HG02571 (cell line): Measurements from ENCODE around the gene STK32A.

ENCODE experiments used
- ATAC-seq: cut with Tn5 transposase; IDR thresholded peaks from one replicate; pipeline ENCODE4 v1.9.1; 2021; ENCODE audit warnings: mild to moderate bottlenecking, moderate library complexity; ENCODE audit not compliant: unreplicated experiment

STK32A gene

GRCh38 chr5:147388184-147389108 lies 153.6 kb downstream of the STK32A start:
- ATAC-seq: no peak

GRCh38 chr5:147390654-147391225 lies 155.9 kb downstream of the STK32A start:
- ATAC-seq: no peak

DNA sequence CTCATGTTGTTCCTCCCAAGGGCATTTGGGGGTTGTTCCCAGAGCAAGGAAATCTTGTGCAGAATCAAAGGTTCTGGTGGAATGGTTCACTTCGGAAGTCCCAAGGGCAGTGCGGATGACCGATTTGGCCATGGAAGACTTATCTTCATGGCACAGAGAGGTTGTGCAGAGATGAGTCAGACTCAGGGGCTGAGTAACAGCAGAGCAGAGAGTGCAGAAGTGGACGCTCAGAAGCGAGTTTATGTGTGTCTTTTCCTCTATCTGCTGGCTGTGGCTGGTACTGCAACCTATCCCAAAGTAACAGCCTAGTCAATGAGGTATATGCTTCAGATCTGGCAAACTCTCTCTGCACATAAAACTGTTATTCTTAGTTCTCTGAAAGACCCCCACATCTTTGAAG lies 157.0 kb downstream of the STK32A start:
- peak; percentile 87 for ATAC-seq

- ATAC-seq: no peak
Observed at GRCh38 chr5:147393874-147394672, 159.2 kb downstream of the STK32A start.

DNA sequence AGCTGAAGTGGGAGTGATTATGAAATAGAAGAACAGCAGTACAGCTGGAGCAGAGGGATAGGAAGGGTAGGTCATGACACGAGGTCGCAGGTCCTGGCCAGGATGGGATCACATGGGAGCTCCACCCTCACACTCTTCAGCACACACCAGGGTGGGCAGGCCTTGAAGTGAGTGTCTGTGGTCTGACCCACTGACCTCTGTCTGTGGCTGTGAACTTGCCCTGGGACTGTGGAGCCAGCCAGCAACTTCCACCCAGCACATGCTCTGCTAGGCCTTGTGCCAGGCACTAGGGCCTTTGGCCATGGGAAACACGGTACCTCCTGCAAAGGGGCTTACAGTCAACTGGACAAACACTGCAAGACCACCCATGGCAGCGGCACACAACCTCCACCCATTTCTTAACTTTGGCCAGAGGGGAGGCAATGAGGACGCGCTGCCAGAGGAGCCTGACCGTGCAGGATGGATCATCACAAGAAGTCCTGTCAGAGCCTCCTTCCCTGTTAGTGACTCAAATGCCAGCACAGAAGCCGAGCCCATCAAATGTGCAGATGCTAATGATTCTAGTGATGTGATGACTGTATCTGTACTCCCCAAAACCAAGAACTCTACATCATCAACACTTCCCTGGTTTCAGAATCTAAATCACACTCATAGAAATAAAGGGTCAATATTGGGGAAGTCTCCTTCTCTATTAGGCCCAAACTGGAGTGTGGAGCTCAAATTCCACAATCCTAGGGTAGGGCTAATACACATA lies 161.4 kb downstream of the STK32A start:
- no peak for ATAC-seq

GRCh38 chr5:147397616-147398015 lies 162.8 kb downstream of the STK32A start:
- no peak for ATAC-seq

- ATAC-seq: no peak
Observed at GRCh38 chr5:147398860-147399259, 164.0 kb downstream of the STK32A start.

GRCh38 chr5:147400126-147400809 lies 165.4 kb downstream of the STK32A start:
- no peak for ATAC-seq

- no peak for ATAC-seq
Observed at GRCh38 chr5:147400881-147401280, 166.1 kb downstream of the STK32A start.

DNA sequence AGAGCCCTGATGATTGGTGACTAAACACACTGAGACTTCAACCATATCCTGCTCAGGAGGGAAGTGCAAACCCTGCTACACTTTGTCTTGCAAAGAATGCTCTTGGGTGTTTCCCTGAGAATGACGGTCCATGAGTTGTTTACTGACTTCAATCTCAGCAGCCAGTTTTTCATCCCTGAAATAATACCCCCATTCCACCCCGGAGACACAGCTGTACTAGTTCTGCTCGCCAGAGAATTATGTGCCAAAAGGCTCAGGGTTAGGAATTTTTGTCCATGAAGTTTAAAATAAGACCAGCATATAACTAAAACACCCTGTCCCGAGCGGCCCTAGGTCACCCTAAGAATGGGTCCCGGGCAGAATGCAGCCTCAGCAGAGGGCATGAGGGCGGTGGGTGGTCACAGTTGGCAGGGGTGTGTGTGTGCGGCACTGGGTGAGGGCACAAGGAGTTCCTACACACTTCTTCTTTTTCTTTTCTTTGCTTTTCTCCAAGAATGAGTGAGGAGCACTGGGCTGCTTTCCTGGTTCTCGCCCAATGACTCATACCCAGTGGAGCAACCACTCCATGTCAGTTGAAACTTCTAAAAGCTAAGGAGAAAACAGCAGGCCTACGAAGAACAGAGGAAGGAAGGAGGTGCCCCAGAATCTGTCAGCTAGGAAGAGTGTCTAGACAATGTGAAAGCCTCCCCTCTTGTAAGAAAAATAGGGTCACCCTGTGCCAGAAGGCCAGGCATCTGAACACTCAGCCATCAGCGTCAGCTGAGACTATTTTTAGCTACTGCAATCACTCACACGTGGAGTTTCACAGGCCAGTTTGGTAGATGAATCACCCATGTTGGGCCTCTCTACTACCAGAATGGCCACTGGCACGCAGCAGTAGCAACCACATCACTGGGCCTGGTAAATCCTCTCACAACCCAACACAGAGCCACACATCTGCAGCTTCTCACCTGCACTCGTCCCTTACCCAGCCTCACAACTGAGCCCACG lies 169.1 kb downstream of the STK32A start:
- ATAC-seq: peak; percentile 88

- peak; percentile 11 for ATAC-seq
Observed at GRCh38 chr5:147404706-147405105, 169.9 kb downstream of the STK32A start.

DNA sequence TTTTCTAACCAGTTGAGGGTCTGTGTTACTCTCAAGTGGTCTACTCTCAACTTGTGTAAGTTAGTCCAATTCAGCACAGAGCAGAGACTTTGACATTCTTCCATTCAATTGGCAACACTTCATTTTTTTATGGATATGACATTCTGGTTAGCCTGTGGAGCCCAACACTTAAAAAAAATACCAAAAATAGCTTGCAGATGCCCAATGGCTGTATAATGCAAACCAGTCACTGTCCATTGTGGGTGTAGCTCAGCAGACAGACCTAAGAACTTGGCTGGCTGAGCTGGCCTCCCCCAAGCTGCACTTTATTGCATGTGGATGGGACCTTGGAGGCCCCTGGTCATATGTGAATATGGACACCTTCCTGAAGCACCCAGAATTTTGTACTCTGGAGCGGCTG lies 171.8 kb downstream of the STK32A start:
- no peak for ATAC-seq

DNA sequence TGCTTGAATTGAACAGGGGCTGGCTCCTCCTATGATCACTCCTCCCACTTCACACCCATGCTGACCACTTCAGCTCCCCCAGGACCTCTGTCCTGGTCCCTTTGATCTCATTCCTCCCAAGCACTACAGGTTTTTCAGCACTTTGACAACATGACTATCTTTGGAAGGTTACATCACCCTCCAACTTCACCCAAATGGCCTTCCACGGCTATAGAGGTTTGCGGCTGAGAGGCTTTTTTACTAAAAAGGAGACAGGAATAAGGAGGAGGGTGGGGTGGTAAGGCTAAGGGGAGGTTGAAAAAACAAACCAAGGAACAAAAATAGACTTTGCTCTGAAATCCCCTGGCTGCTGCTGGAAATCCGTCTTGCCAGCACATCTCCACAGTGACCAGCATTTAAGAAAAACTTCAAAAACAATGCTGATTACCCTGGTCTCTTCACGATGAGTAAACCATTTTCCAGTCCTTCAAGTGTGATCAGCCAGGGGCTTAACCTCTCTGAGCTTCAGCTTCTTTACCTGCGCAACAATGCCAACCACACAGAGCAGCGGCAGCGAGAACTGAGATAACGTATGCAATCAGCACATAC lies 172.4 kb downstream of the STK32A start:
- ATAC-seq: peak; percentile 25

- ATAC-seq: no peak
Observed at GRCh38 chr5:147408980-147409379, 174.2 kb downstream of the STK32A start.

- ATAC-seq: no peak
Observed at GRCh38 chr5:147410496-147411358, 175.9 kb downstream of the STK32A start.

DNA sequence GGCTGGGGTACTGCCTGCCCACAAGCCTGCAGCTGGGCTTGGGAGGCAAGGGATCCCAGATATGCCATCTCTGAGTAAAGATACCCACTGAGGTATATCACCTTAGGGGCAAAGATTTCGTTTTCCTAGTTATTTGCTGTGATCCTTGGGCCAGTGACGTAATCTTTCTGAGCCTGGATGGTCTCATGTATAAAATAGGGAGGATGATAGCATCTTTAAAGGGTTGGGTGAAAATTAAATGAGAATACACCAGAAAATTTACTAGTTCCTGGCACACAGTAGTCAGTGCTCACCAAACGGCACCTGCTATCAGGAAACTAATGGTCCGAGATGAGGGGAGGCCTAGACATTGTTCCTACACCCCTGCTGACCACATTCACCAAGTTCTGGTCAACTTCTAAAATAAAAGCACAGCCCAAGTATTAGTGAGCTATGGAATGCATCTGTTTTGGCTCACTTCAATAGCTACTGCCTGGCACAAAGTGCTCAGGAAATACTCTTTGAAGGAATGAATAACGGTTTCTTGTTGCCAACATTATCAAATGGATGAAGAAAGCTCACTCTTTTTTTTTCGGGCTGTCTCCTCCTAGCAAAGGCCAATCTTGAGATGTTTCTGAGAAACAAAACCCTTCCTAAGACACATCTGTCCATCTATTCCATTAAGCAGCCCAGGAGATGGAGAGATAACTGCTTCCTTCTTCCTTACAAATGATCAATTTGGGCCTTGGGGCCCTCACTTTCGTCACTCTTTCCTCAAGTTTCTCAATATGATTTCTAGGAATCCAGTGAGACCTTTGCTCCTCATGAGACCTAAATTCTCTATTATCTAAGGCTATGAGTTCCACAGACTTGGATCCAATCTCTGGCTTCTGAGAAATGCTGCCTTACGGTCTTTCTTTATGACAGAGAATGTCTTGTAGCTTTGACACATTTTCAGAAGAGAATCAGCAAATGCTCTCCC lies 176.8 kb downstream of the STK32A start:
- no peak for ATAC-seq

DNA sequence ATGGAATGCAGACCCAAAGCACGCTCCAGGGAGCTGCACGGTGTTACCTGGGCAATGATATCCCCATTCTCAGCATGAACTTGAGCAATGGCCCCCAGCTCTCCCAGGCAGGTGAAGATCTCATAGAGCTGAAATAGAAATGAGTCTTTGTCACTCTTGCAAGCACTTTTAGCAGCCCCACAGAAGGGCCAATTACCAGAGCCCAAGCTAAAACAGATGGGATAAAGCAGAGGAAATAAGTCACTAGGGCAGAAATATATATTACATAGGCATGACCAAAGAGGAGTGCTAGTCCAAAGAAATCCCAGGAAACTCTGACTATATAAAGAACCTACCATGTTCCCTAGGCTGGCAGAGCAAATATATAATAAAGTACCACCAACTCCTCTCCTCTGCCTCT lies 177.7 kb downstream of the STK32A start:
- ATAC-seq: no peak
